Karpas-422 (cell line): ENCODE measurements around the gene SUPT5H. TPM values are rescaled to one million over a fixed set of nuclear protein-coding genes. Genes with fewer than 3 reads are reported as not detected.
A peak's percentile ranks its signal among the peaks of the same experiment; 100 is the strongest.

Source experiments
- DNase-seq: peaks from one replicate; pipeline ENCODE4 v3.0.0-alpha.2; 2015
- H2AFZ ChIP-seq: fragments of 200-600 bp; sonication (generic); 2 replicates; pipeline ENCODE4 v1.6.1; 2014; ENCODE audit warnings: antibody characterized with exemption, low read length, mixed read lengths
- H3K27ac ChIP-seq: fragments of 200-600 bp; sonication (generic); 2 replicates; pipeline ENCODE4 v1.5.1; 2014; ENCODE audit warnings: mild to moderate bottlenecking, low read length, moderate library complexity
- H3K27me3 ChIP-seq: fragments of 200-600 bp; sonication (generic); 2 replicates; pipeline ENCODE4 v1.6.1; 2014; ENCODE audit warnings: low read length, mixed read lengths
- H3K36me3 ChIP-seq: fragments of 200-600 bp; sonication (generic); 2 replicates; pipeline ENCODE4 v1.6.1; 2014; ENCODE audit warnings: low read length, mixed read lengths; ENCODE audit not compliant: insufficient read depth
- H3K4me1 ChIP-seq: fragments of 200-600 bp; sonication (generic); 2 replicates; pipeline ENCODE4 v1.6.1; 2014; ENCODE audit warnings: mild to moderate bottlenecking, low read length, mixed read lengths
- H3K4me2 ChIP-seq: fragments of 200-600 bp; sonication (generic); 2 replicates; pipeline ENCODE4 v1.6.1; 2014; ENCODE audit warnings: low read length, low read depth, mild to moderate bottlenecking; ENCODE audit not compliant: poor library complexity, severe bottlenecking
- H3K4me3 ChIP-seq: fragments of 200-600 bp; sonication (generic); 2 replicates; pipeline ENCODE4 v1.5.1; 2014; ENCODE audit warnings: mild to moderate bottlenecking, antibody characterized with exemption, low read length, mixed read lengths
- H3K79me2 ChIP-seq: fragments of 200-600 bp; sonication (generic); 2 replicates; pipeline ENCODE4 v1.6.1; 2014; ENCODE audit warnings: mild to moderate bottlenecking, low read length, mixed read lengths
- H3K9ac ChIP-seq: fragments of 200-600 bp; sonication (generic); 2 replicates; pipeline ENCODE4 v1.6.0; 2014; ENCODE audit warnings: low read length
- H3K9me2 ChIP-seq: fragments of 200-600 bp; sonication (generic), shearing (Covaris generic); replicated peaks from 2 replicates; pipeline ENCODE4 v1.6.0; 2014; ENCODE audit warnings: mild to moderate bottlenecking, low read length, moderate library complexity; ENCODE audit not compliant: insufficient read depth
- H3K9me3 ChIP-seq: fragments of 300-700, 200-600 bp; sonication (generic); 2 replicates; pipeline ENCODE4 v1.6.1; 2014; ENCODE audit warnings: low read length, mixed read lengths
- H4K20me1 ChIP-seq: fragments of 200-600 bp; sonication (generic); 2 replicates; pipeline ENCODE4 v1.6.1; 2014; ENCODE audit warnings: mild to moderate bottlenecking, antibody characterized with exemption, low read length, low read depth; ENCODE audit not compliant: insufficient read depth
- total RNA-seq: library from RNA; depleted of rRNA; stranded (reverse); fragments of >200 nt; shearing (Covaris generic); gene quantifications from 2 replicates; pipeline ENCODE4 v1.2.3, GENCODE V29; 2014; ENCODE audit warnings: low replicate concordance

SUPT5H gene
- total RNA-seq, 1 experiment from 2014 or later, result 55.3 TPM

- H3K4me3 ChIP-seq, result peak overlapping the region; percentile 93
- H3K27ac ChIP-seq, result peak overlapping the region; percentile 50; the same call in 1 of the 2 replicates
- no peaks in the 10 kb centered on the region for H3K9me2 ChIP-seq
- peak overlapping the region; percentile 85 for H3K9ac ChIP-seq
- H3K9me3 ChIP-seq, result no peaks in the 10 kb centered on the region
- peaks cover 20% of the 10 kb centered on the region for H3K4me1 ChIP-seq
- no peaks in the 10 kb centered on the region; the same call in 1 of the 2 replicates for H4K20me1 ChIP-seq
- H3K79me2 ChIP-seq, result peaks cover 27% of the 10 kb centered on the region
- DNase-seq, result peak; percentile 68
- peak overlapping the region; percentile 91 for H3K4me2 ChIP-seq
- peaks cover 19% of the 10 kb centered on the region for H3K36me3 ChIP-seq
- no peak overlapping the region for H2AFZ ChIP-seq
- no peaks in the 10 kb centered on the region for H3K27me3 ChIP-seq
Observed at GRCh38 chr19:39481229-39481545, 35.8 kb downstream of the SUPT5H start.

DNA sequence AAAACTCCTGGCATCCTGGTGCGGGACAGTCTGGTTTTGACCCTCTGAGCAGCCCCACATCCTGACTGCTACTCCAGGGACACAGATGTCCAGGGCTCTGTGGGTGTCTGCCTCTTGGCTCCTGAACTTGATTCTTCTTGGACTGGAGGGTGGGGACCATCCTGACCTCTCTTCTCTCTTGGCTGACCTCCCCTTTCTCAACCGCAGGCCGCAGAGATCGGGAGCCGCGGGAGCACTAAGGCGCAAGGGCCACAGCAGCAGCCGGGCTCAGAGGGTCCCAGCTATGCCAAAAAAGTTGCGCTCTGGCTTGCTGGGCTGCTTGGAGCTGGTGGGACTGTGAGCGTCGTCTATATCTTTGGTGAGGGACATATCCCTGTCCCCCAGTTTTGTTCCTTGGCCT is 36.3 kb downstream of the SUPT5H start:
- Histone ChIP-seq H3K4me2 (peak overlapping the region; percentile 91), H3K27ac (no peak overlapping the region; the same call in 1 of the 2 replicates), H3K4me1 (peaks cover 20% of the 10 kb centered on the region), H3K27me3 (no peaks in the 10 kb centered on the region), H3K9me2 (no peaks in the 10 kb centered on the region), H2AFZ (no peak overlapping the region), H3K9ac (peak overlapping the region; percentile 85), H3K9me3 (no peaks in the 10 kb centered on the region), H4K20me1 (no peaks in the 10 kb centered on the region; the same call in 1 of the 2 replicates), H3K36me3 (peaks cover 15% of the 10 kb centered on the region), H3K4me3 (peak overlapping the region; percentile 93), H3K79me2 (peaks cover 27% of the 10 kb centered on the region)
- DNase-seq, result no peak

DNA sequence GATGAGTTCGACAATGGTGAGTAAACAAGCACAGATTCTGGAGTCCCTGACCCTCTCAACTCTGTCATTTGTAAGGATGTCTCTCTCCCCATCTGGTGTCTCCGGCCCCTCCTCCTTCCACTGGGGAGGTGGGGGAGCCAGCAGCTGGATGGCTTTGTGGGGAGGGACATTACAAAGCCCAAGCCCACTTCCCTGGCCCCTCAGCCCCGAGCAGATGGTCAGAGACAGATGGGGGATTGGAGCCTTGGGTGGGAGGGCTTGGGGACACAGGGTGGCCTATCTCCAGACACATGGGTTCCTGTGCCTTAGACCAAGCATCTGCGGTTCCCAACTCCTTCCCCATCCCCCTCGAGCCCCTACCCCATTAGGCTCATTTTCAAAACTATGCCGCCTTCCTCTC is 37.8 kb downstream of the SUPT5H start:
- no peaks in the 10 kb centered on the region for H3K9me2 ChIP-seq
- H3K9ac ChIP-seq, result no peak overlapping the region
- H2AFZ ChIP-seq, result no peak overlapping the region

GRCh38 chr19:39489756-39490155 is 44.4 kb downstream of the SUPT5H start:
- H4K20me1 ChIP-seq, result no peaks in the 10 kb centered on the region
- no peak overlapping the region for H3K4me3 ChIP-seq
- no peak overlapping the region for H2AFZ ChIP-seq
- H3K36me3 ChIP-seq, result peaks cover 12% of the 10 kb centered on the region; the same call in 1 of the 2 replicates
- no peaks in the 10 kb centered on the region for H3K27me3 ChIP-seq
- H3K4me2 ChIP-seq, result no peak overlapping the region
- no peaks in the 10 kb centered on the region for H3K9me2 ChIP-seq
- H3K79me2 ChIP-seq, result no peaks in the 10 kb centered on the region
- no peak overlapping the region for H3K27ac ChIP-seq
- H3K9me3 ChIP-seq, result no peaks in the 10 kb centered on the region
- no peaks in the 10 kb centered on the region for H3K4me1 ChIP-seq
- DNase-seq, result no peak
- no peak overlapping the region for H3K9ac ChIP-seq

More for the DNA sequence above, 37.8 kb downstream of the SUPT5H start:
- Histone ChIP-seq H3K4me1 (peaks cover 20% of the 10 kb centered on the region), H3K27me3 (no peaks in the 10 kb centered on the region), H3K4me2 (no peak overlapping the region), H3K4me3 (no peak overlapping the region), H3K9me3 (no peaks in the 10 kb centered on the region), H3K79me2 (peaks cover 27% of the 10 kb centered on the region), H3K27ac (no peak overlapping the region), H4K20me1 (no peaks in the 10 kb centered on the region; the same call in 1 of the 2 replicates), H3K36me3 (peaks cover 16% of the 10 kb centered on the region)
- DNase-seq, result no peak

DNA sequence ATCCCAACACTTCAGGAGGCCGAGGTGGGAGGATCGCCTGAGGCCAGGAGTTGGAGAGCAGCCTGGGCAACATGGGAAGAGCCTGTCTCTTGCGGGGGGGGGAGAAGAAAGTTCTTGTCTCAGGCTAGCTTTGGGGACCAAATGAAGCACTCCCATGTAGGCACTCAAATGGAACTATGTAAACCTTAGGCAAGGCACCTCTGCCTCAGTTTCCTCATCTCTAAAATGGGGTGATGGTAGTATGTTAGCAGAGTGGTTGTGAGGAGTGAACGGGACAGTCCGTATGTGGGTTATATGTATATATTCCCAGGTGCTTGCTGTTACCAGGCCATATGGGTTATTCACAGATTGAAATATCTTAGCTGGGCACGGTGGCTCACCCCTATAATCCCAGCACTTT is 46.8 kb downstream of the SUPT5H start:
- no peak overlapping the region for H2AFZ ChIP-seq
- DNase-seq, result no peak

GRCh38 chr19:39492788-39493187 is 47.4 kb downstream of the SUPT5H start:
- Histone ChIP-seq H3K27ac (no peak overlapping the region), H3K79me2 (no peaks in the 10 kb centered on the region), H3K9me2 (no peaks in the 10 kb centered on the region), H3K4me3 (no peak overlapping the region), H3K9me3 (no peaks in the 10 kb centered on the region), H3K4me2 (no peak overlapping the region), H4K20me1 (no peaks in the 10 kb centered on the region), H3K36me3 (peaks cover 10% of the 10 kb centered on the region; the same call in 1 of the 2 replicates), H3K9ac (no peak overlapping the region), H3K4me1 (peaks cover 4% of the 10 kb centered on the region), H3K27me3 (no peaks in the 10 kb centered on the region), H2AFZ (no peak overlapping the region)
- no peak for DNase-seq

More for the DNA sequence above, 46.8 kb downstream of the SUPT5H start:
- Histone ChIP-seq H3K79me2 (no peaks in the 10 kb centered on the region), H3K4me2 (no peak overlapping the region), H4K20me1 (no peaks in the 10 kb centered on the region), H3K9me2 (no peaks in the 10 kb centered on the region), H3K9me3 (no peaks in the 10 kb centered on the region), H3K4me3 (no peak overlapping the region), H3K4me1 (no peaks in the 10 kb centered on the region), H3K27ac (no peak overlapping the region), H3K9ac (no peak overlapping the region), H3K36me3 (peaks cover 10% of the 10 kb centered on the region; the same call in 1 of the 2 replicates), H3K27me3 (no peaks in the 10 kb centered on the region)

DNA sequence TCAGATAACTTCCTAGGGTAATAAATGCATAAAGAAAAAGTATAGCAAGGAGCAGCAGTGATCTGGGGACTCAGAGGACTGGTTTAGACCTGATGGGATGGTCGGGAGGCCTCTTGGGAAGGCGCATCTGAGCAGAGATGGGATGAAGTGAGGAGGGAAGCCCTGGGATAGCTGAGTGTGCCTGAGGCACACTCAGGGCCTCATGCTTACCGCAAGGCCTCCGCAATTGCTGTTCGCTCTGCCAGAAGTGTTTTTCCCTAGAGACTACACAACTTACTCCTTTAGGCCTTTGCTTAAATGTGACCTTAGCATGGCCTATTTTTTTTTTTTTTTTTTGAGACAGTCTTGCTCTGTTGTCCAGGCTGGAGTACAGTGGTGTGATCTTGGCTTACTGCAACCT is 49.3 kb downstream of the SUPT5H start:
- DNase-seq, result no peak
- no peaks in the 10 kb centered on the region for H3K79me2 ChIP-seq
- no peaks in the 10 kb centered on the region for H3K9me2 ChIP-seq
- no peak overlapping the region for H3K9ac ChIP-seq
- H4K20me1 ChIP-seq, result no peaks in the 10 kb centered on the region
- no peak overlapping the region for H3K4me3 ChIP-seq
- H3K9me3 ChIP-seq, result no peaks in the 10 kb centered on the region
- H2AFZ ChIP-seq, result no peak overlapping the region
- no peak overlapping the region for H3K27ac ChIP-seq
- no peaks in the 10 kb centered on the region for H3K36me3 ChIP-seq
- H3K4me1 ChIP-seq, result peaks cover 21% of the 10 kb centered on the region
- no peak overlapping the region for H3K4me2 ChIP-seq
- no peaks in the 10 kb centered on the region for H3K27me3 ChIP-seq

DNA sequence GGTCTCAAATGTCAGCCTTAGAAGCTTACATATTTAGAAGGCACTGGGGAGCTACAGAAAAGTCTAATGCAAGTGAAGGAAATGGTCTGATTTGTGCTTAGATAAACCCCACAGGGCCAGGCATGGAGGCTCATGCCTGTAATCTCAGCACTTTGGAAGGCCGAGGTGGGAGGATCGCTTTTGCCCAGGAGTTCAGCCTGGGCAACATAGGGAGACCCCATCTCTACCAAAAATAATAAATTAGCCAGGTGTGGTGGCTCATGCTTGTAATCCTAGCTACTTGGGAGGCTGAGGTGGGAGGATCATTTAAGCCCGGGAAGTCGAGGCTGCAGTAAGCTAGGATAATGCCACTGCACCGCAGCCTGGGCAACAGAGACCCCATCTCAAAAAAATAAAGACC is 50.7 kb downstream of the SUPT5H start:
- DNase-seq, result no peak
- Histone ChIP-seq H3K4me2 (no peak overlapping the region), H3K9me2 (no peaks in the 10 kb centered on the region), H3K79me2 (no peaks in the 10 kb centered on the region), H4K20me1 (no peaks in the 10 kb centered on the region), H3K4me1 (peaks cover 21% of the 10 kb centered on the region), H3K36me3 (no peaks in the 10 kb centered on the region), H3K4me3 (no peak overlapping the region), H3K9me3 (no peaks in the 10 kb centered on the region), H3K27me3 (no peaks in the 10 kb centered on the region), H2AFZ (no peak overlapping the region), H3K9ac (no peak overlapping the region), H3K27ac (no peak overlapping the region)

- Histone ChIP-seq H3K9ac (no peak overlapping the region), H3K9me3 (no peaks in the 10 kb centered on the region), H4K20me1 (no peaks in the 10 kb centered on the region), H3K79me2 (no peaks in the 10 kb centered on the region), H3K27ac (no peak overlapping the region), H3K4me1 (peaks cover 21% of the 10 kb centered on the region), H3K4me3 (peak overlapping the region; percentile 26; the same call in 1 of the 2 replicates), H3K36me3 (no peaks in the 10 kb centered on the region), H3K4me2 (peak overlapping the region; percentile 55), H3K27me3 (no peaks in the 10 kb centered on the region), H2AFZ (no peak overlapping the region), H3K9me2 (no peaks in the 10 kb centered on the region)
- DNase-seq, result no peak
Observed at GRCh38 chr19:39497701-39497995, 52.3 kb downstream of the SUPT5H start.
